HG03103 (cell line): ENCODE measurements around the gene MAP3K14.
"Not testable (repeated sequence)": the region's sequence is repeated elsewhere in the genome, so short reads cannot be mapped to it uniquely, and the experiment has no call there.

Source experiments
- ATAC-seq: cut with Tn5 transposase; IDR thresholded peaks from one replicate; pipeline ENCODE4 v1.9.1; 2021; ENCODE audit warnings: low read depth; ENCODE audit not compliant: unreplicated experiment

Gene MAP3K14

DNA sequence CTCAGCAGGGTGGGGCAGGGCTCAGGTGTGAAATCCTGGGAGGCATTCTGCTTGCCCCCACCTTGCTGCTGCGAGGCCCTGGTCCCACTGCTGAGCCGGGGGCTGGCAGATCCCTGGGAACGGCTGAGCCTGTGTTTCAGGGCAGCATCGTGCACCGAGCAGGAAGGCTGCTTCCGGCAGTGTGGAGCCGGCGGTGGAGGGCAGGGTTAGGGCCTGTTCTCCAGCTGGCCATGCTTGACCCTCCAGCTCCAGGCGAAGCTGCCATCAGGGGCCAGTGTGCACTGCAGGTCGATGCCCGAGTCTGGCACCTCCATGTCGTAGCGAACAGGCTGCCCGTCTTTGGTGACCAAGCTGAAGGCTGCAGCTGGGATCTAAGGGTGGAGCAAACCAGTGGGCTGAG is 52.4 kb downstream of the MAP3K14 start:
- ATAC-seq: no peak

GRCh38 chr17:45263477-45263860 is 53.4 kb downstream of the MAP3K14 start:
- no peak for ATAC-seq

DNA sequence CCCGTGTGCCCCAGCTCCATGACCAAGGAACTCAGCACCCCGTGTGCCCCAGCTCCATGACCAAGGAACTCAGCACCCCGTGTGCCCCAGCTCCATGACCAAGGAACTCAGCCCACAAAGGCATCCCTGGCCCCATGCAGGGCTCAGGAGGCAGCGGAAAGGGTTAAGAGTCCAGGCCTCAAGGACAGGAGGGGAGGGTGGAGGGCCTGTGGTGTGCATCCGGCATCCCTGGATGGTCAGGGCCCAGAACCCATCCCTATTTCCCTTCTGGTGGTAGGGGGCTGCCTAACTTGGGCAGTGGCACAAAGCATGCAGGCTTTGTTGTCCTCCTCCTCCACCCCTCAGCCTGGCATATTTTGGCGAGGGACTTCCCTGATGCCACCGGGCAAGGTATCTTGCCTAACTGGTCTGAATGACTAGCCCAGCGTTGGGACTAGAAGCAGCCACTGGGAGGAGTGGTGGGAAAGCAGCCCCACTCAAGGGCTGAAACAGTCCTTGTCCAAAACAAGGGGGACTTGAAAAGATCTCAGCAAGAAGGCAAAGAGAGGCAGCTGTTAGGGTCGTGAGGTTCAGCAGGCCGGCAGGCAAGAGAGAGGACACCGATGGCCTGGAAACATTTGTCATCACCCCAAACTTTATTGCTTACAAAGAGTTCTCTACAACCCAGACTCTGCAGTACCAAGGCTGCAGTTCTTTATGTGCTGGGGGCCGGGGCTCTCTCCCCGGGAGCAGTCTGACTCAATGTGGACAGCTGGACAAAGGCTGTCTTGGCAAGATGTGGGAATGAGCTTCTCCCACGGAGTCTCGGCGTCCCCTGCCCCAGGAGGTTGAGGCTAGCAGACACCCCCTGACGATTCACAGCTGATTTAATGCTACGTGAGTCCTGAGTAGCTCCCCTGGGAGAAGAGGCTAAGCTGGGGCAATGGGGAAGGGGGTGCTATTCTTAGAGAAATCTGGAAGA is 54.0 kb downstream of the MAP3K14 start:
- ATAC-seq: no peak

GRCh38 chr17:45261577-45262515 is 55.0 kb downstream of the MAP3K14 start, which contains the start of gene SPATA32:
TSS of gene SPATA32 (minus strand) at chr17:45262094. CDS start at chr17:45262016, 78 bp downstream.
- ATAC-seq: peak; percentile 55

DNA sequence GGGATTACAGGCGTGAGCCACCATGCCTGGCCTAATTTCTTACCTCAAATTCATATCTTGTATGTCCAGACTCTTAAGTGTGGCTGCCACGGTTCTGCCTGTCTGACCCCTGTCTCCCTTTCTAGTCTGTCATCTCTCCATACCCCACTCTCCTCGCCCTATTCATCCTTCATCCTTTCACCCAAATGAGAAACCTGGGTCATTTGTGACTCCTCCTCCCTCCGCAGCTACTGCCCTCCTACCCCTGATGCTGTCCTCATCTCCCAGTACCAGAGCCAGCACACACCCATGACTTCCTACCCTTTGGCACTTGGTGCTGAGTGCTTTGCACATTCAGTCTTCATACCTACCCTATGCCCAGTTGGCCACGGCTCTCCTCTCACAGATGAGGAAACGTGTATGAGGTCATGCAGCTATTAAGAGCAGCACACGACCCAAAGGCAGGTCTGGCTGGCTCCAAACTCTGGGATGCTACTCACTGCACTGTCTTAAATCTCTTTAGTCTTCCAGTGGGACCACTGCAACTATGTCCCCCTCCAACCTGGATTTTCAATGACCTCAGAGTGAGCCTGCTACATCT is 56.5 kb downstream of the MAP3K14 start:
- ATAC-seq: no peak

DNA sequence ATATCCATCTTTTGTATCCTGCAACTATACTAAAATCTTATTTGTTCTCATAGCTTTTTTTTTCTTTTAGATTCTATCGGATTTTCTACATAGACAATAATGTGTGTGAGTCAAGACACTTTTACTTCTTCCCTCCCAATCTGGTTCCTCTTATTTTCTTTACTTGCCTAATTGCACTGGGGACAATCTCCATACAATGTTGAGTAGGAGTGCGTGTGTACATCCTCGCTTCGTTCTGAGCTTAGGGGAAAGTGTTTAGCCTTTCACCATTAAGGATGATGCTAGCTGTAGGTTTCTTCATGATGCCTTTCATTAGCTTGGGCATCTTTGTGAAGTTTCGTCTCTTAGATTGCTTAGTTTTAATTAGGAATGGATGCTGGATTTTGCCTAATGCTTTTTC is 57.8 kb downstream of the MAP3K14 start:
- ATAC-seq: no peak

DNA sequence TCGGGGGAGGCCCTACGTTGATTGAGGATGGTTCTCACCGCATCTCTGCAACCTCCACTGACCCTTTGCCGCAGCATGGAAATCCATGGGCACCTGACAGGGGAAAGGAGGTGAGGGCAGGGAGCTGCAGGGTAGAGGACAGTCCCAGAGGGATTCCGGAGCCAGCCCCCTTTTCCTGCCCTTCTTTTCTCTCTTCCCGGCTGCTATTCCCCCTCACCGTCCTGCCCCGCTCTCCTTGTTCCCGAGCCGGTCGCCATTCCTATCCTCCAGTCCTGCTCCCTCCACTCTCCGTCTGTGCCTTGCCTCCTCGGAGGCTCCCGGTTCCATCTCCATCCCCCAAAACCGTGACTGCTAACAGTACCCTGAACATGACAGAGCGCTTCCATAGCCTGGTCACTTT is 59.7 kb downstream of the MAP3K14 start:
- no peak for ATAC-seq

DNA sequence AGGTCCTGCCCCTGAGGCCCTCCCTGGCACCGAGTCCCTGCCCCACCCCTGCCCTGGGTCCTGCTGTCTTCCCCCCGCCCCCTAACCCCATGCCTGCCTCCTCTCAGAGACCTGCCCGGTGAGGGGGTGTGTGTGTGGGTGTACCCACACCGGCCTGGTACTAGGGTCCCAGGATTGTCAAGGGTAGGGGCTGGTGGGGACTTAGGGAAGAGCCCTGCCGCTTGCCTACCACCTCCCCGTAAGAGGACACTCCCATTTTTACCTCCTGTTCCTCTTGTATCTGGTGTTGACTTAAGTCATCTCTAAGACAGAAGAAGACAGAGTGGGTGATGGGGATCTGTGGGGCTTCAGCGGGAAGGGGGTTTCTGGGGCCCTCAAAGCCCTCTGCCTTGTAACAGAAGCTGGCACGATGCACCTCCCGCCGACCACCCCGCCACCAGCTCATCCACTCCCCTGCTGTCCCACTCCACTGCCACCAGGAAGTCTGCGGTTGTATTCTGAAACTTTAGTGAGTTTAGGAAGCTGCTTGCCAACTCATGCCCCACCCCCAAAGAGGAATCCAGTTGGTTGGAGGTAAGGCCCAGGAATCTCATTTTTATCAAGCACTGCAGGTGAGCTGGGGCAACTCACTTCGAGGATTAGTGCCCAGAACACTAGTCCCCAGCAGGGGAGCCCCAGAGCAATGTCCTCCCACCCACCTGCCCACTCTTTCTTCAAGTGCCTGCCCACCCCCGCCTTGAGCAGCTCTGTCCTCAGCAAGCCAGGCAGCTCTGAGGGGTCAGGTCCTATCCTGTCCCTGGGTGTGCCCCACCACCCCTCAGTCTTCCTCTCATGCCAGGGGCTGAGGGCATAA is 60.5 kb downstream of the MAP3K14 start:
- no peak for ATAC-seq

DNA sequence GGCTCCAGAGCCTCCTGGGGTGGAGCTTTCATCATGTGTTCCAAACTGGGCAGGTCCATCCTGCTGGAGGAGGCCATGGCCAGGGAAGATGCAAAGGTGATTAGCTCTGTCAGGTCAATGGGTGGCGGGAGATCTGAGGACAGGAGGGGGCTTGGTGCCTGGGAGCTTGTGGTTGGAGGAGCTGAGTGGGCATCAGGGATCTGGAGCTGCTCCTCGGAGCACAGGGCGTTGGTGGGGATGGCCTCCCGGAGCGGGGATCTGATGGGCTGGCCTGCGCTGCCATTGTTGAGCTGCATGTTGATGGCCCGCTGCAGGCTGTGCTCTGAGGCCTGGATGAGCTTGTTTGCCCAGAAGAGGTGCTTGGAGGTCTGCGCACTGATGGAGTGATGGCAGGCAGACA is 61.5 kb downstream of the MAP3K14 start:
- ATAC-seq: no peak

- ATAC-seq: no peak
Measured at GRCh38 chr17:45253879-45254278, 62.9 kb downstream of the MAP3K14 start.

DNA sequence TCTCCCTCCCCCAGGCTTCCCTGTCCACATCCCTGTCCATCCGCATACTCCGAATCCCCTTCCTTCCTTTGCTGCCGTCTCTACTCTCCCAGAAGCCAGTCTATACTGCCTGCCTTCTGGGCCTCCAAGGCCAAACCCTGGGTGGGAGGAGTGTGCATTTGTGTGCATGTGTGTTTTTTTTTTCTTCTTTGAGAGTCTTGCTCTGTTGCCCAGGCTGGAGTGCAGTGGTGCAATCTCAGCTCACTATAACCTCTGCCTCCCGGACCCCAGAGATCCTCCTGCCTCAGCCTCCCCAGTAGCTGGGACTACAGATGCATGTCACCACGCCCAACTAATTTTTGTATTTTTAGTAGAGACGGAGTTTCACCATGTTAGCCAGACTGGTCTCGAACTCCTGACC is 63.6 kb downstream of the MAP3K14 start:
- not testable (repeated sequence) for ATAC-seq

DNA sequence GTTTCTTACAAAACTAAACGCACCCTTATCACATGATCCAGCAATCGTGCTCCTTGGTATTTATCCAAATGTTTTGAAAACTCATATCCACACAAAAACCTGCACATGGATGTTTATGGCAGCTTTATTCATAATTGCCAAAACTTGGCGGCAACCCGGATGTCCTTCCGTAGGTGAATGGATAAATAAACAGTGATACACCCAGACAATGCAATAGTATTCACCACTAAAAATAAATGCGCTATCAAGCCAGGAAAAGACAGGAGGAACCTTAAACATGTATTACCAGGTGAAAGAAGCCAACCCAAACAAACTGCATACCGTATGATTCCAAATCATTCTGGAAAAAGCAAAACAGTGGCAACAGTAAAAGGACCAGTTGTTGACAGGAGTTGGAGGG is 64.9 kb downstream of the MAP3K14 start:
- no peak for ATAC-seq

DNA sequence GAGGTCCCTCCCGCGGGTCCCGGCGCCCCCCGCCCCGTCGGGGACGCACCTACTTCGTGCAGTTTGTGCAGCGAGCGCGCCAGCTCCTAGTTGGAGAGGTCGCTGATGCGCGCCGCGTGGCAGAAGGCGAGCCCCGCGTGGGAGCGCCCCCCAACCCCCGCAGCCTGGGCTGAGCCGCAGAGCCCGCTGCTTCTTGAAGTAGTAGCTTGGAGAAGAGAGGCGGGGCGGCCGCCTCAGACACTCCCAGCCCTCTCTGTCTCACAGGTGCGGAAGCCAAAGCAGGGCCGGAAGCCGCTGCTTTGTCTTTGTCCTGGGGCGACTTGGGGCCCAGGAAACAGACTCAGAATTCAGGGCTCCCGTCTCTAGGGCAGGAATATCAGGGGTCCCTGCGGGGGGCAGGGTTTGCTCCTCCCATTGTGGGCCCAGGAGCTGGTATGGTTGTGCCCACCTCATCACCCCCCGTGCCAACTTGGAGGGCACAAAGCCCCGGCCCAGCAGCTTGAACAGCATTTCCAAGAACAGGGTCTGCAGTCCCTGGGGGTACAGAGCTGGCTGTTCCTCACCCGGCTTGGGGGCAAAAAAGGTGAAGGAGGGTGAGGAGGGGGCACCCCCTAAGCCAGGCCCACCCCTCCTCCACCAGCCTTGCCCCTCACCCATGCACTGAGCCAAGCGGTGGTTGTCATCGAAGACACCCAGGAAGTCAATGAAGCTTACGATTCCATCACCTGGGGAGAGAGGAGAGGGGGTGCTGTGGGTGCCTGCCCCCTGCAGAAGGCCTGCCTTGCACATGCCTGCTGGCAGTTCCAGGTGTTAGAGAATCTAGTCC is 68.5 kb downstream of the MAP3K14 start:
- ATAC-seq: peak; percentile 39

- ATAC-seq: peak; percentile 71
Measured at GRCh38 chr17:45247429-45248131, 69.2 kb downstream of the MAP3K14 start.

DNA sequence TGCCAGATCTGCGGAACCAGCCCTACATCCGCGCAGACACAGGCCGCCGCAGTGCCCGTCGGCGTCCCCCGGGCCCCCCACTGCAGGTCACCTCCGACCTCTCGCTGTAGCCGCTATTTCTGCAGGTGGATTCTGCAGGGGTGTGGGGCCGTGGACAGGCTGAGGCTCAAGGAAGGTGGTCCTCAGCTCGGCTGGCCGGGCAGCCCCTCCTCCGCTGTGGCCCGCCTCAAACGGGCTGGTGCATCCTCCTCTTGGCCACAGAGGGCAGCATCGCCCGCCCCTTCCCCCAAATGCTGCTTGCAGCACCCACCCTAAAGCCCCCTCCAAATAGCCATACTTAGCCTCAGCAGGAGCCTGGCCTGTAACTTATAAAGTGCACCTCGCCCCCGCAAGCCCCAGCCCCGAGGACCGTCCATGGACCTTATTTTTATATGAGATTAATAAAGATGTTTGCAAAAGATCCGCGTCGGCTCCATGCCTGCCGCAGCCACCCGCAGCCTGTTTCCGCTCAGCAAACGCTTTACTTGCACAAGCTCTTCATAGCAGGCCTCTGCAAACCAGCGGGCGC is 69.9 kb downstream of the MAP3K14 start:
- ATAC-seq: no peak

DNA sequence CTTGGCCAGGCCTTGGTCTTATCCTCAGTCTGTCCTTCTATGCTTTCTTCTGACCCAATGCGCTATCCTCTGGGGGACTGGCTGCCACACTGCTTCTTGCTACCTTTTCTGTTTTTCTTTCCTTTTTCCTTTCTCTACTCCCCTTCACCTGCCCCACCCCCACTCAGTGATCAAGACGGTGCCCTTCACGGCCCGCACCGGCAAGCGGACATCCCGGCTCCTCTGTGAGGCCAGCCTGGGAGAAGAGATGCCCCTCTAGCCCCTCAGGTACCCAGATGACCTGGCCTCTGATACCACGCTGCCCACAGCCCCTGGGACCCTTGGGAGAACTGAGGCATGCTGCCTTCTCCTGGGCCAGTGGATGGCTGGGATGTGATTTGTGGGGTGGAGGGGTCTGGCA is 70.5 kb downstream of the MAP3K14 start:
- no peak for ATAC-seq

- no peak for ATAC-seq
Measured at GRCh38 chr17:45244725-45245656, 71.8 kb downstream of the MAP3K14 start.
